ENCODE results near the gene C1orf35. TPM values are rescaled to one million over a fixed set of nuclear protein-coding genes. Genes with fewer than 3 reads are reported as not detected.

The C1orf35 gene
- polyA plus RNA-seq (ENCODE audit: insufficient read length in 3 of 3) = 10 to 100 TPM; 20.8 to 26.1 (median 23.3) TPM
- long read RNA-seq, donor 1, transcript C1orf35-201 (8 exons, 1,427 nt) = major isoform, 7 of 30 reads
- long read RNA-seq, donor 1, partial matches to known transcripts = 22 of 30 reads
- long read RNA-seq, donor 1, other reads (novel, unspliced or antisense) = 0 of 30 reads
- long read RNA-seq, donor 2, transcript C1orf35-201 (8 exons, 1,427 nt) = major isoform, 15 of 35 reads
- long read RNA-seq, donor 2, partial matches to known transcripts = 19 of 35 reads
- long read RNA-seq, donor 2, other reads (novel, unspliced or antisense) = 0 of 35 reads
- long read RNA-seq, donor 3, transcript C1orf35-201 (8 exons, 1,427 nt) = major isoform, 9 of 32 reads
- long read RNA-seq, donor 3, partial matches to known transcripts = 23 of 32 reads
- long read RNA-seq, donor 3, other reads (novel, unspliced or antisense) = 0 of 32 reads
- long read RNA-seq, donor 4, transcript C1orf35-201 (8 exons, 1,427 nt) = major isoform, 11 of 58 reads
- long read RNA-seq, donor 4, partial matches to known transcripts = 46 of 58 reads
- long read RNA-seq, donor 4, other reads (novel, unspliced or antisense) = 0 of 58 reads
- long read RNA-seq, donor 5, partial matches to known transcripts = 0 of 1 reads
- long read RNA-seq, donor 5, other reads (novel, unspliced or antisense) = 0 of 1 reads
- long read RNA-seq, donor 6, transcript C1orf35-201 (8 exons, 1,427 nt) = major isoform, 10 of 44 reads
- long read RNA-seq, donor 6, partial matches to known transcripts = 33 of 44 reads
- long read RNA-seq, donor 6, other reads (novel, unspliced or antisense) = 0 of 44 reads
- long read RNA-seq, donor 7, transcript C1orf35-201 (8 exons, 1,427 nt) = major isoform, 6 of 32 reads
- long read RNA-seq, donor 7, partial matches to known transcripts = 26 of 32 reads
- long read RNA-seq, donor 7, other reads (novel, unspliced or antisense) = 0 of 32 reads
- long read RNA-seq, donor 8, partial matches to known transcripts = 0 of 2 reads
- long read RNA-seq, donor 8, other reads (novel, unspliced or antisense) = 0 of 2 reads
- long read RNA-seq, donor 9, transcript C1orf35-201 (8 exons, 1,427 nt) = major isoform, 12 of 43 reads
- long read RNA-seq, donor 9, partial matches to known transcripts = 31 of 43 reads
- long read RNA-seq, donor 9, other reads (novel, unspliced or antisense) = 0 of 43 reads
- long read RNA-seq, donor 10, transcript C1orf35-201 (8 exons, 1,427 nt) = major isoform, 13 of 51 reads
- long read RNA-seq, donor 10, partial matches to known transcripts = 37 of 51 reads
- long read RNA-seq, donor 10, other reads (novel, unspliced or antisense) = 0 of 51 reads
- long read RNA-seq, donor 11, partial matches to known transcripts = 8 of 10 reads
- long read RNA-seq, donor 11, other reads (novel, unspliced or antisense) = 0 of 10 reads
- long read RNA-seq, donor 12, transcript C1orf35-201 (8 exons, 1,427 nt) = major isoform, 9 of 56 reads
- long read RNA-seq, donor 12, partial matches to known transcripts = 47 of 56 reads
- long read RNA-seq, donor 12, other reads (novel, unspliced or antisense) = 0 of 56 reads
- long read RNA-seq, donor 13, partial matches to known transcripts = 0 of 2 reads
- long read RNA-seq, donor 13, other reads (novel, unspliced or antisense) = 0 of 2 reads
- long read RNA-seq, donor 14 = 0 reads
- long read RNA-seq, donor 15, transcript C1orf35-201 (8 exons, 1,427 nt) = major isoform, 11 of 65 reads
- long read RNA-seq, donor 15, partial matches to known transcripts = 53 of 65 reads
- long read RNA-seq, donor 15, other reads (novel, unspliced or antisense) = 0 of 65 reads
- long read RNA-seq, donor 16, transcript C1orf35-201 (8 exons, 1,427 nt) = major isoform, 11 of 46 reads
- long read RNA-seq, donor 16, partial matches to known transcripts = 35 of 46 reads
- long read RNA-seq, donor 16, other reads (novel, unspliced or antisense) = 0 of 46 reads

DNA sequence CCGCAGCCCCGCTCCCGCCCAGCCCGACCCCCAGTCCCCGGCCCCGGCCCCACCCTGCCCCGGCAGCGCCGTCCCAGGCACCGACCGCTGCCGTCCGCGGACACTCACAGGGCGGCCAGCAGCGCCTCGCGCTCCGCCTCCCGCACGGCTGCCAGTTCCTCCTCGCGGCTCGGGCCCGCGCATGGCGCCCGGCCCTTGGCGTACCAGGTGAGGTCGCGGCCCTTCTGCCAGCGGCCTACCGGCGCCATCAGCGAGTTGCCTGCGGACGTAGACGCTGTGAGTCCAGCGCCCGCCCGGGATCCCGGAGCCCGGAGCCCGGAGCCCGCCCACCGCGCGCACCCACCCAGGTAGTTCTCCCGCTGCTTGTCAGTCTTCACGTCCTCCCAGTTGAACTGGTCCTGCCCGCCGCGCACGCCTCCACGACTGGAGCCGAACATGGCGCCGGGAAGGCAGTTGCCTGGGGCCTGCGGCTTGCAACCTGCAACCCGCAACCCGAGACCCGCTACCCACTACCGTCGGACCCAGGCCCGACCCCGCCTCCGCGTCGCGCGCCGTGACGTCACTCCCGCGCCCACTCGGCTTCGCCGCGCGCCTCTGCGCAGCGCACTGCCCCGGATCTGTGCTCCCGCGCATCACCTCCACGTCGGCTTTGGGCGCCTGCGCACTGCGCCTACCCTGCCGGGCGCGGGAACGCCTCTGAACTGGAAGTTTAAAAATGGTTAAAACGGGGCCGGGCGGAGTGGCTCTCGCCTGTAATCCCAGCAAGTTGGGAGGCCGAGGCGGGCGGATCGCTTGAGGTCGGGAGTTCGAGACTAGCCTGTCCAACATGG lies at the start of gene C1orf35:
Gene C1orf35 (minus strand): TSS at position 535 of the 830 bp plus-strand sequence. CDS start 98 bp downstream, at position 437.
- peak; percentile 94 for DNase-seq

DNA sequence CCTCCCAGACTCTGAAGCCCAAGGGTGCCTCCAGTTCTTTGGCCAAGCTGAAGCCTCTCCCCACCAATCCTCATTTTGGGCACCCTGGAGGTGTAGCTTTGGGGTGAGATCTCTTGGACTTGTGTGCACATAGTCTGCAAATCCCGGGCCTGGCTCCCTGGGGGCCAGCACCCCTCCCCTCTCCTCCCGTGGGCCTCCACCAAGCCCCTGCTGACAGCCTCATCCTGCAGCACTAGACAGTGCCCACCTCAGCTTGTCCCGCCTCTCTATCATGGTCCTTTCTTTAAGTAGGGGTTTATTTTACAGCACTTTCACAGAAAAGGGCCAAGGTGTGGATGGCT lies 49.8 kb upstream of the C1orf35 start:
- no peak for DNase-seq

DNA sequence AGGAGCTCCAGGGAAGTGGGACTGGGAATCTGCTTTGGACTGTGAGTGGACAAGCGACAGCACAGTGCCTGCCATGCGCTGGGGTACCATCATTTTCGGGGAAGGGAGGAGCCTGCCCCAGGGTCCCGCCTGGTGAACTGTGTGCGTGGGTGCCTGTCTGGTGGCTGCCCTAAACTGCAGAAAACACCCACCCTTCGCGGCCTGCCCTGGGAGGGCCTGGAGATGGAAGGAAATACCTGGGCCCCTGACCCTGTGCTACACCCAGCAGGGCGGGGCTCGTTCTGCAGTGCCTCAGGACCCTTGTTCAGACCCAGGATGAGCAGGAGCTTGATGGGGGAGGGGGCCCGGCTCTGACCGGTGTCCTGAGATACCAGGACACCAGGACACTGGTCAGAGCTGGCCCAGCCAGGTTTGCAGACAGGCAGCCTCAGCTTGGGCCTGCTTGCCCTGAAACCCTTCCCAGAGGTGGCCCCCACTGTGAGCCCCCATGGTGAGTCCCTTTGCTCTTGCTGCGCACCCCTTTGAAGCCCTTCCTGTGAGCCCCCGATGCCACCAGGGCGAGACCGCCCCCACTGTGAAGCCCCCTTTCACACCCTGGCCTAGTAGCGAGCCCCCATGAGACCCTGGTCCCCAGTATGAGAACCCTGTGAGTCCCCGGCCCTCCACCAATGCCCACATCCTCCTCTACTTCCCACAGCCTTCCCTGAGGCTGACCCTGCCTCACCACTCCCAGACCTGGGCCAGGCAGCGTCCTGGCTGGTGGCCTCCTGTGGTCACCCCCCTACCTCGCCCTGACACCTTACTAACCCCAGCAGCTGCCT lies 49.2 kb upstream of the C1orf35 start:
- no peak for DNase-seq

- DNase-seq = no peak
These were observed 48.2 kb upstream of the C1orf35 start for GRCh38 chr1:228151180-228151925.

DNA sequence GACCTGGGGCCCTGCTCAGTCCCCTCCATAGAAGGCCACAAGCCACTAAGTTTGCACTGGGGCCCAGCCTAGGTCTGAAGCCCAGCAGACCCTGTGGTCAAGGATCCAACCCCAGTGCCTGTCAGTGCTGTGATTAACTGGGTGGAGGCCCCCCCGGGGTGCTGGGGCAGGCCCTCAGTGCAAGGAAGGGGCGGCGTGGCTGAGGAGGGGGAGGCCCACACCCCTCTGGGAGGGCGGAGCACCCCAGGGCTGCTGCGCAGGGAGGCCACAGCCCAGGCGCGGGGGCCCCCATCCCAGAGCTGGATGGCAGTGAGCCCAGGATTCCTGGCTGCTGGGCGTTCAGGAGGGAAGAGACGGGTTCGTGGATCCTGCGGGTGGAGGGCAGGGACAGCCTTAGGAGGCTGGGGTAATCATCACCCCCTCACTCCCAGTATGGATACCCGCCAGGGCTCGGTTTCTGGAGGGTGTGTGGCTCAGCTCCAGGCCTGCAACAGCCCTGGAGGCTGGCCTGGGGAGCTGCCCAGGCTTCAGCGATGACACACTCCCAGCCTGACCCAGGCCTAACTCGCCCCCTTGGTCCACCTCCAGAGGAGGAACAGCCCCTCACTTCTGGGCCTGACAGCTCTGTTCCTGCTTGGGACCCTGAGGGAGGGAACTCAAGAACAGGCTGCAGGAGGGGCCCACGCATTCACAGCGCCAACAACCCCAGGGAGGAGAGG lies 47.5 kb upstream of the C1orf35 start:
- no peak for DNase-seq

DNA sequence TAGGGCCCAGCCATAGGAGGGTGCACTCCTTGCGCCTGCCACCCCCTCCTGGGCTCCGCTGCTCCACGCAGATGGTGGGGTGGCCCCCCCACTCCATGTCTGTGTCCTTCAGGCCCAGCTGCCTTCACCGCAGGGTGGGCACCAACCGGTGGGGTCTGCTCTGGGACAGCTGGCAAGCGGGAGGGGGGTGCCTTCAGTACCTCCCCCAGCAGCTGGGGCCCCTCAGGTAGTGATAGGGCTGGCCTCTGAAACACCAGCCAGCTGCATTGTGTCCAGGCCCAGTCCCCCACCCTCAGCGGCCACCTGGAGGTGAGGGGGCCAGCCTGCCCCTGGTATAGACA lies 47.0 kb upstream of the C1orf35 start:
- DNase-seq = no peak

DNA sequence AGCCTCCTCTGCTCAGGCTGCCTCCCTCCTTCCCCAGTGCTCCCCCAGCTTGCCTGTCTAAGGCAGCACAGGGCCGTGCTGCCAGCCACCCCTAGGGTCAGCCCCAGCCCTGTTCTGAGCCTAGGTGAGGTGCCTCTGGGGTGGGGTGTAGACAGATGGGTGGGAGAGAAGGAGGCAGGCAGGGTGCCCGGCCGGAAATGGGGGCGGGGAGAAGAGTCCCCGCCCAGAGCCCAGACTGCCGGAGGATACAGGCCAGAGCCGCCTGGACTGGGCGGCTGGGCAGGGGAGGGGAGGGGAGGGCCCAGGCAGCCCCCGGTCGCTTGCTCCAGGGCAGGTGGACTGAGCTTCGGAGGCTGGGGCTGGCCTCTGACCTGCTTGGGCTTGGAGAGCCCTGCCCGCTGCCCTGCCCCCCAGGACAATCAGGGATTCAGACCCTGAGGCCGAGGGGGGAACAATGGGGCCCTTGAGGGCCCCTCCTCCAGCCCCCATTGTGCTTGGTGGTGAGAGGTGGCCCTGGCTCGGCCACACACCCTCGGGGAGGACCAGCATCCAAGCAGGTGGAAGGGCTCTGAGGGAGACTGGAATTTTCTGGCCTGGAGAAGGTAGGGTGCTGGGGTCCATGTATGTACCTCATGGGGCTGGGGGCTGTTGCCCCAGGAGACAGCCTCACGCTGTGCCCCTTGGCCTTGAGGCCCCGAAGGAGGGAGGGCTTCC lies 46.4 kb upstream of the C1orf35 start, which contains the start of gene GJC2:
Gene GJC2 (plus strand): TSS at position 525 of the 714 bp plus-strand sequence. CDS start 7,829 bp downstream, outside the sequence.
- no peak for DNase-seq

- DNase-seq = no peak
These were observed 45.8 kb upstream of the C1orf35 start for GRCh38 chr1:228148935-228149405.

- DNase-seq = no peak
These were observed 45.2 kb upstream of the C1orf35 start for GRCh38 chr1:228148196-228148861.

GRCh38 chr1:228147768-228148167 lies 44.6 kb upstream of the C1orf35 start:
- DNase-seq = no peak

- no peak for DNase-seq
These were observed 44.1 kb upstream of the C1orf35 start for GRCh38 chr1:228147151-228147693.

- DNase-seq = no peak
These were observed 43.5 kb upstream of the C1orf35 start for GRCh38 chr1:228146417-228147150.

- no peak for DNase-seq
These were observed 42.6 kb upstream of the C1orf35 start for GRCh38 chr1:228145463-228146416.

GRCh38 chr1:228144993-228145343 lies 41.8 kb upstream of the C1orf35 start:
- no peak for DNase-seq
